ENCODE results near the gene TMEM14A.

DNA sequence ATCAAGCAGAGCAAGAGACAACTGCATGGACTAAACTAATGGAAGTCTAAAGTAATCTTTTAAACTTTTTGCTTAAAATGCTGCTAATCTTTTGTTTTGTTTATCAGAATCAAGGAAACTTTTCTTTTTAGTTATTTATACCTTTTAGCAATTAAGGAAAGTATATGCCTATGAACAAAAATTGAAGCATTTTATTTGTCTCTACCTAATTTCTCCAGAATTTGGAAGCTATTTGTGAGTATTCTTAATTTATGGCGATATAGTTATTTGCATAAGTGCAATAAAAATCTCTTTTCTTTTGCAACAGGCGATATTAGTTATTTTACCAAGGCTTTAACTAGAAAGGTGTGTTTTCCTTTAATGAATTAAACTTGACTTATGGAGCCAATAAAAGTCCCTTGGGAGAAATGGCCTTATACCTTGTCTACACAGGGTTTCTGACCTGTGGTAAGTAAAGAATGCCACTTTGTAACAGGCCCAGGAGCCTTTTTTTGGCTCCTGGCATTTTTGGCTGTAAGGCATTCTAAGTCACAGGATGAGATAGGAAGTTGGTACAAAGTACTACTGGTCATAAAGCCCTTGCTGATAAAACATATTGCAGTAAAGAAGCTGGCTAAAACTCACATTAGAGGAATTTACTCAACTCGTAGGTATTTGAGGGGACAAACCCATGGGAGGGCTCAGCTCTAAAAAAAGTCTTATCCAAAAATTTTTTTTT lies 37.2 kb downstream of the TMEM14A start:
- TF ChIP-seq EP300 (conservative IDR thresholded peaks at IDR 0.05; ENCODE audit: poor library complexity, severe bottlenecking), result no peak
- TF ChIP-seq, protein P1, sequence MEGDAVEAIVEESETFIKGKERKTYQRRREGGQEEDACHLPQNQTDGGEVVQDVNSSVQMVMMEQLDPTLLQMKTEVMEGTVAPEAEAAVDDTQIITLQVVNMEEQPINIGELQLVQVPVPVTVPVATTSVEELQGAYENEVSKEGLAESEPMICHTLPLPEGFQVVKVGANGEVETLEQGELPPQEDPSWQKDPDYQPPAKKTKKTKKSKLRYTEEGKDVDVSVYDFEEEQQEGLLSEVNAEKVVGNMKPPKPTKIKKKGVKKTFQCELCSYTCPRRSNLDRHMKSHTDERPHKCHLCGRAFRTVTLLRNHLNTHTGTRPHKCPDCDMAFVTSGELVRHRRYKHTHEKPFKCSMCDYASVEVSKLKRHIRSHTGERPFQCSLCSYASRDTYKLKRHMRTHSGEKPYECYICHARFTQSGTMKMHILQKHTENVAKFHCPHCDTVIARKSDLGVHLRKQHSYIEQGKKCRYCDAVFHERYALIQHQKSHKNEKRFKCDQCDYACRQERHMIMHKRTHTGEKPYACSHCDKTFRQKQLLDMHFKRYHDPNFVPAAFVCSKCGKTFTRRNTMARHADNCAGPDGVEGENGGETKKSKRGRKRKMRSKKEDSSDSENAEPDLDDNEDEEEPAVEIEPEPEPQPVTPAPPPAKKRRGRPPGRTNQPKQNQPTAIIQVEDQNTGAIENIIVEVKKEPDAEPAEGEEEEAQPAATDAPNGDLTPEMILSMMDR (IDR thresholded peaks at IDR 0.05; ENCODE audit: poor library complexity, severe bottlenecking), result no peak
- no peak for TF ChIP-seq TAF1 (IDR thresholded peaks at IDR 0.05; ENCODE audit: low read depth)
- TF ChIP-seq RAD21 (conservative IDR thresholded peaks at IDR 0.05), result no peak
- TF ChIP-seq, protein P2, sequence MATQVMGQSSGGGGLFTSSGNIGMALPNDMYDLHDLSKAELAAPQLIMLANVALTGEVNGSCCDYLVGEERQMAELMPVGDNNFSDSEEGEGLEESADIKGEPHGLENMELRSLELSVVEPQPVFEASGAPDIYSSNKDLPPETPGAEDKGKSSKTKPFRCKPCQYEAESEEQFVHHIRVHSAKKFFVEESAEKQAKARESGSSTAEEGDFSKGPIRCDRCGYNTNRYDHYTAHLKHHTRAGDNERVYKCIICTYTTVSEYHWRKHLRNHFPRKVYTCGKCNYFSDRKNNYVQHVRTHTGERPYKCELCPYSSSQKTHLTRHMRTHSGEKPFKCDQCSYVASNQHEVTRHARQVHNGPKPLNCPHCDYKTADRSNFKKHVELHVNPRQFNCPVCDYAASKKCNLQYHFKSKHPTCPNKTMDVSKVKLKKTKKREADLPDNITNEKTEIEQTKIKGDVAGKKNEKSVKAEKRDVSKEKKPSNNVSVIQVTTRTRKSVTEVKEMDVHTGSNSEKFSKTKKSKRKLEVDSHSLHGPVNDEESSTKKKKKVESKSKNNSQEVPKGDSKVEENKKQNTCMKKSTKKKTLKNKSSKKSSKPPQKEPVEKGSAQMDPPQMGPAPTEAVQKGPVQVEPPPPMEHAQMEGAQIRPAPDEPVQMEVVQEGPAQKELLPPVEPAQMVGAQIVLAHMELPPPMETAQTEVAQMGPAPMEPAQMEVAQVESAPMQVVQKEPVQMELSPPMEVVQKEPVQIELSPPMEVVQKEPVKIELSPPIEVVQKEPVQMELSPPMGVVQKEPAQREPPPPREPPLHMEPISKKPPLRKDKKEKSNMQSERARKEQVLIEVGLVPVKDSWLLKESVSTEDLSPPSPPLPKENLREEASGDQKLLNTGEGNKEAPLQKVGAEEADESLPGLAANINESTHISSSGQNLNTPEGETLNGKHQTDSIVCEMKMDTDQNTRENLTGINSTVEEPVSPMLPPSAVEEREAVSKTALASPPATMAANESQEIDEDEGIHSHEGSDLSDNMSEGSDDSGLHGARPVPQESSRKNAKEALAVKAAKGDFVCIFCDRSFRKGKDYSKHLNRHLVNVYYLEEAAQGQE (IDR thresholded peaks at IDR 0.05; ENCODE audit: borderline replicate concordance), result no peak
- no peak for TF ChIP-seq POLR2AphosphoS5 (IDR thresholded peaks at IDR 0.05)

All from neural cell (in vitro differentiated cells).